GM12874 (cell line): ENCODE measurements around the gene TPRA1.

Source experiments
- CTCF ChIP-seq: IDR thresholded peaks from 2 replicates; pipeline ENCODE4 v1.5.1; 2011; ENCODE audit warnings: low read depth, mild to moderate bottlenecking, control low read depth, low read length, moderate library complexity; ENCODE audit not compliant: insufficient read depth

TPRA1 gene

DNA sequence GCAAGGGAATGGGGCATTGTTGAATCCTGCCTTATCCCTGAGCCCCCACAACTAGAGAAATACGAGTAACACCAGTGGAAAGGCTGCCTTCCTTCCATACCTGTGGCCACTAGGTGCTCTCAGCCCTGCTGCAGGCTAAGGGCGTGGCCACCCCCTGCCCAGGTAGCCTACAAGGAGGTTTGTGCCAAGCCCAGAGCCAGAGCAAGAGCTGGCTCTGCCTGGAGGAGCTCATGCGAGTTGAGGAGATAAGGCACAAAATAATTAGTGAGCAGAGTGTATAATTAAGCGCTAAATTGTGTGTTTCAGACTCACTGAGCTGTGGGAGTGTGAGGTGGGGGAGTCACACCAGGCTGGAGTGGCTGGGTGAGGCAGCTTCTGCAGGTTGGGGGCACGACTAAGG lies 49.2 kb downstream of the TPRA1 start:
- TF ChIP-seq CTCF, result no peak

DNA sequence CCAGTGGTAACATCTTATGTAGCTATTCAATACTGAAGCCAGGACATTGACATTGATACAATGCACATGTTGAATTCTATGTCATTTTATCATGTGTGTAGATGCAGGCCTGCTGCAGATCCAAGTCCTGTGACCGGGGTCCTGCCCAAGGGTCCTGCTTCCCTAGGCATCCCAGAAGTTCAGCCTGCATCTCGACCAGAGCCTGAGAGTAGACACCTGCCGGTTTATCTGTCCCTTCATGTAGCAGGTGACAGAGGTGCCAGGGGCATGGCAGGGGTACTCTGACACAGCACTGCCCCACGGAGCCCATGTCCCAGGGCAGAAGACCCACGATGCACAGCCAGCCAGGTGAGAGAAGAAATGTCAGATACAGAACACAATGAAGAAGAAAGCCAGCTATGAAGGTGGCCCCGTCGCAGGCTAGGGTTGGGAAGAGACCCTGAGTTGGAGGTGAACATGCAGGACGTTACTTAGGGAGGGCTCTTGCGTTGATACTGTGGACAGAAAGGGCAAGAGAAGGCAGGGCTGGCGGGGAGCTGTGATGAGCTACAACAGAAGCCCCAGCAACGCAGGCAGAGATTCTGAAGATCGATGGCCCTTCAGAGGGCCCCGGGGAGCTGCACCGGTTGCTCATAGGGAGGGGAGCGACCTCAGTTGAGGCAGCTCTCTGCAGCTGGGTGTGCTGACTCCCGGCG lies 51.0 kb downstream of the TPRA1 start:
- no peak for TF ChIP-seq CTCF

DNA sequence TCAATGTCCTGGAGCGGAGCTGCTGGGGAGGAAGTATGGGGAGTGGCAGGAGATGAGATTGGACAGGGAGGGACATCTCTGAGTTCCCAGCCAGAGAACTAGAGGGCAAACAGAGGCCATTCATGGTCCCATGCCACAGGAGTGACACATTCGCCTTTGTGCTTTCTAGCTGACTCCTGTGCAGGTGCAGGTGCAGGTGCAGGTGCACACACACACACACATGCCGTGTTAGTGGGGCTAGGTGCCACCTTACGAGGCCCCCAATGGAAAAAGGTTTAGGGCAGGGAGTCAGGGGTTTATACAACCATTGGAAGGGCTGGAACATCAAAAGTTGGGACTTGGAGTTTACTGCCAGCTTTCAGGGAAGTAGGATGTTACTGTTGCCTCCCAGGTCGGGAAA lies 52.0 kb downstream of the TPRA1 start:
- TF ChIP-seq CTCF, result no peak

- no peak for TF ChIP-seq CTCF
These were observed 53.4 kb downstream of the TPRA1 start for GRCh38 chr3:127536830-127537812.

- no peak for TF ChIP-seq CTCF
These were observed 54.4 kb downstream of the TPRA1 start for GRCh38 chr3:127535901-127536829.

DNA sequence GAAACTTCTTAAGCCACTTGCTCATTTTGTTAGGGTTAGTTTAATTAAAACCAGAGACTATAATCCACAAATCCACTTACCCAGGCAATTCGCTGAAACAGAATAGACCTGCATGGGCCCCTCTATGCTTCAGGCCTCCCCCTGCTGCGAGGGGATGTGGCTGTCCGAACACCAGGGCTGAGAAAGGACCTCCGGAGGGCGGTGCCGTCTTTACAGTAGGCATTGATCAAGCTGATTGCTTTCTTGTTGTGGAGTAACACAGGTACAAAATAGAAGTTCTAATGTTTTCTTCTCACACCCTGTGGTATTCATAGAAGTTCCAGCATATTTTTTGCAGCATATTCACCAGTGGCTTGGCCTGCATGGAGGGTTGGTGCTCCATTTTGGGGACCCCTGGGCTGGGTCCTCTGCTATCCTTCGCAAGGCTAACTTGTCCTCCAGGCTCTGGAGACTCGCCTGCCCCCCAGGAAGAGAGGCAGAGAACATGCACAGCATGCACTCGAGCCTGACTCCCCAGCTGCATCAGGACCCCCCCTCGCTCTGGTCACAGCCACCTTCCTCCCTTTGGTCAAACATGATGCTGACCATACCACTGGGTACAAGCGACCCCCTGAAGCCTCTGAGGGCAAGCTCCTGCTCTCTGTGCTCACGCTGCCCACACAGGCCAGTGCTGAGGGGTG lies 55.3 kb downstream of the TPRA1 start:
- no peak for TF ChIP-seq CTCF
